KOPT-K1 (cell line): ENCODE data around the gene TMEM184C.

Experiments
- H3K27ac ChIP-seq: fragments of 200-600 bp; sonication (generic); 2 replicates; pipeline ENCODE4 v1.5.1; 2016; ENCODE audit warnings: antibody characterized with exemption, mild to moderate bottlenecking, low read depth, low read length; ENCODE audit not compliant: poor library complexity, severe bottlenecking
- H3K36me3 ChIP-seq: fragments of 200-600 bp; sonication (generic); 2 replicates; pipeline ENCODE4 v1.5.1; 2017; ENCODE audit warnings: antibody characterized with exemption, mild to moderate bottlenecking, low read length, moderate library complexity; ENCODE audit not compliant: insufficient read depth
- H3K9me3 ChIP-seq: fragments of 200-600 bp; sonication (generic); 2 replicates; pipeline ENCODE4 v1.5.1; 2017; ENCODE audit warnings: antibody characterized with exemption, low read length, mild to moderate bottlenecking; ENCODE audit not compliant: insufficient read depth, poor library complexity, severe bottlenecking

The TMEM184C gene

GRCh38 chr4:147590249-147590920 lies 26.8 kb upstream of the TMEM184C start:
- Histone ChIP-seq H3K36me3 (no peaks in the 10 kb centered on the region), H3K9me3 (no peaks in the 10 kb centered on the region), H3K27ac (no peak overlapping the region)

DNA sequence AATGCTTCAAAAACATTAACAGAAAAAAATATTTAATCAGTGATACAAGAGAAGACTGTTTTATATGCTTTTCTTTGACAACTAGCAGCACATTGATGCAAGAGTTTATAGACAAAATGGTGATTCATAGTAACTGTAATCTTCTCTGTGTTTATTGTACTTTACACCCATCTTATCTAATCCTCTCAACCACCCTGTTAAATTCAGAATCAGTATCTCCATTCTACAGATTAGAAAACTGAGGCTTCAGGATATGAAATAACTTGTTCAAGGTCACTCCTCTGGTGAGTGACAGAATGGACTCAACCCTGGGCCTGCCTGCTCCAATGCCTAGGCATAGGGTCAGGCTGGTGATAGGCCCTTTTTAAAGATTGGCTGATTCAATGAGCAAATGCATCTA lies 26.1 kb upstream of the TMEM184C start:
- no peaks in the 10 kb centered on the region for H3K36me3 ChIP-seq
- H3K9me3 ChIP-seq: no peaks in the 10 kb centered on the region
- no peak overlapping the region for H3K27ac ChIP-seq

GRCh38 chr4:147594107-147594506 lies 23.1 kb upstream of the TMEM184C start:
- Histone ChIP-seq H3K27ac (no peak overlapping the region), H3K9me3 (no peaks in the 10 kb centered on the region), H3K36me3 (no peaks in the 10 kb centered on the region)

DNA sequence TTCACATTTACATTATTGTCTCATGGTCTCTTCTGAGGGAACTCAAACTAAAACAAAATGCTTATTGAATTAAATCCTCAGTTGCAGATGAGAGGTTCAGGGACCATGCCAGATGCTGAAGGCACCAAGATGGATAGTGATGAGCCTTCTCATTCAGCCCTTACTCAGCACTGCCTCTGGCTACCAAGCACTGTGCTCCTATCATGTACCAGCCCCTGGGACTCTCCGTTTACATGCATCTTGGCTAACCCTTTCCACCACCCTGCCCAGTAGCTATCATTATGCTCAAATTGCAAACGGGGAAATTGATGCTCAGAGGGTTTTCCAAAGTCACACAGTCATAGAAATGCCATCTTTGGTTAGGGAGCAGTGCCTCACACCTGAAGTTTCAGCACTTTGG lies 22.6 kb upstream of the TMEM184C start:
- no peak overlapping the region for H3K27ac ChIP-seq
- no peaks in the 10 kb centered on the region for H3K36me3 ChIP-seq
- no peaks in the 10 kb centered on the region for H3K9me3 ChIP-seq

DNA sequence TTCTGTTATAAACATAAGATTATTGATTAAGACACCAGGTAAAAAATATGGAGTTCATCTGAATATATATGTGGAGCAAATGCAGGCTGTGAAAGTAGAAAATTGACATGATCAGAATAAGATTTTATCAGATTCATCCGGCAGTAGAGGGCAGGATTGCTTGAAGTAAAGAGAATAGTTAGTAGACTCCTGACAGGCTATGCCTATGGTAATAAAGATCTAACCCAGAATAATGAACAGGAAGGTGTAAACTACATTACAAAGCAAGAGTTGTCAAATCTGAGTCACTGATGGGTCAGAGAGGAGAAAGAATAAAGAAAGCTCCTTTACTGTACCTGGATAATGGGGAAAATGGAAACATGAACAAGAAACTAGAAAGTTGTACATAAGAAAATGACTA lies 20.8 kb upstream of the TMEM184C start:
- Histone ChIP-seq H3K36me3 (no peaks in the 10 kb centered on the region), H3K9me3 (no peaks in the 10 kb centered on the region), H3K27ac (no peak overlapping the region)

DNA sequence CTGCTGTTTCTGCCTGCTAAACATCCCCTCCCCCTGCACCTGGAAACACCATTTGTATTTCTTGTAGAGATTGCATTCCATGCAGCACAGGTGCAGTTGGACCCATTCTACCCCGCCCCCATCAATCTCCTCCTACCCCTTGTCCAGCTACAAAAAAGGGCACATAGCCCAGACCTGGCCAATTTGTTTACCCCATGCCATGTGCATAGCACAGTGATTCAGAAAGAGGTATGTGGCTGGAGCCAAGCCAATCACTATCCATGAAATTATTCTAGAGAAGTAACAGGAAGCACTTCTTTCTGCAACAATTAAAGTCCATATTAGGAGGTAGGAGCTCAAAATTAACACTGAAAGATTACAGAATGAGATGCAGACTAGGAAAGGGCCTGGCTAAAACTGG lies 20.2 kb upstream of the TMEM184C start:
- H3K36me3 ChIP-seq: no peaks in the 10 kb centered on the region
- H3K9me3 ChIP-seq: no peaks in the 10 kb centered on the region
- no peak overlapping the region for H3K27ac ChIP-seq

DNA sequence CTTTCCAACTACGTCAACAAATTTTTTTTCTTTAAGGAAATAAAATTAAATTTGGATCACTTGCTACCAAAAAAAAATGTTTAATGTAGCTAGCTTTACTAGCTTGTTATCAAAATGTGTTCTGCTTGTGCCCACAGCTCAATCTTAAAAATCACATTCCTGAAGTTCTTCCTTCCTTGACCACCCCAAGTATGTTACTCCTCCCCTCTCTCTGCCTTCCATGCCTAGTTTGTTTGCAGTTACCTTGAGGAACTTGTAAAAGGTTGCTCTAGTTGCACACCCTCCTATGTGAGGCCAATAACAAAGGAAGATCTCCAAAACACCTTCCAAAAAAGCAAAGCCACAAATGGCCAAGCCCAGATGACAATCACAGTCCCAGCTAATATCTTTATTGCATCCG lies 19.6 kb upstream of the TMEM184C start:
- Histone ChIP-seq H3K27ac (no peak overlapping the region), H3K36me3 (no peaks in the 10 kb centered on the region), H3K9me3 (no peaks in the 10 kb centered on the region)

GRCh38 chr4:147599206-147599605 lies 18.0 kb upstream of the TMEM184C start:
- Histone ChIP-seq H3K27ac (no peak overlapping the region), H3K36me3 (no peaks in the 10 kb centered on the region)

GRCh38 chr4:147599769-147600168 lies 17.4 kb upstream of the TMEM184C start:
- Histone ChIP-seq H3K27ac (no peak overlapping the region), H3K36me3 (no peaks in the 10 kb centered on the region), H3K9me3 (no peaks in the 10 kb centered on the region)

More at GRCh38 chr4:147599206-147599605, 18.0 kb upstream of the TMEM184C start:
- no peaks in the 10 kb centered on the region for H3K9me3 ChIP-seq

GRCh38 chr4:147605499-147605898 lies 11.7 kb upstream of the TMEM184C start:
- no peaks in the 10 kb centered on the region for H3K9me3 ChIP-seq
- no peaks in the 10 kb centered on the region for H3K36me3 ChIP-seq

DNA sequence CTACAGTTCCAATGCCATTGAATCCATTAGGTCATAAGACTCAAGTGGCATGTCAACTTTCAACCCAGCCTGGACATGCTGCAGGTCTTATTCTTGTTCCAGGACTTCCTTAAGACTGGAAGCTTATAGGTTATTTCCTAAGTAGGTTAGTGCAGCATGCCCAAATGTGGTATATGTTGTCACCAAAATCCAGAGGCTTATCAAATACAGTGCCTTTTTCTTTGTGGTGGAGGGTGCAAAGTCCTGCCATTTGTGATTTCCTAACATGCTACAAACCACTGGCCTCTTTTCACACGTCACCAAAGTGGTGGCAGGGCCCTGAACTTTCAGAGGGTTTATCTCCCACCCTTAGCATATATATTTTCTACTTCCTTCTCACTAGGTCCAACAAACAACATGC lies 9.7 kb upstream of the TMEM184C start:
- Histone ChIP-seq H3K9me3 (no peaks in the 10 kb centered on the region), H3K27ac (no peak overlapping the region), H3K36me3 (no peaks in the 10 kb centered on the region)

More at GRCh38 chr4:147605499-147605898, 11.7 kb upstream of the TMEM184C start:
- H3K27ac ChIP-seq: no peak overlapping the region

- no peaks in the 10 kb centered on the region for H3K9me3 ChIP-seq
- no peaks in the 10 kb centered on the region for H3K36me3 ChIP-seq
- H3K27ac ChIP-seq: no peak overlapping the region
Measured at GRCh38 chr4:147610686-147611085, 6.5 kb upstream of the TMEM184C start.

- H3K36me3 ChIP-seq: peaks cover 20% of the 10 kb centered on the region
- H3K9me3 ChIP-seq: no peaks in the 10 kb centered on the region
- H3K27ac ChIP-seq: peak overlapping the region; percentile 80
Measured at GRCh38 chr4:147616849-147617172, 386 bp upstream of the TMEM184C start.

GRCh38 chr4:147617841-147618691 lies 869 bp downstream of the TMEM184C start:
- H3K9me3 ChIP-seq: no peaks in the 10 kb centered on the region
- H3K27ac ChIP-seq: peak overlapping the region; percentile 80
- peaks cover 27% of the 10 kb centered on the region for H3K36me3 ChIP-seq

GRCh38 chr4:147620315-147620714 lies 3.1 kb downstream of the TMEM184C start:
- Histone ChIP-seq H3K36me3 (peaks cover 48% of the 10 kb centered on the region), H3K27ac (no peak overlapping the region), H3K9me3 (no peaks in the 10 kb centered on the region)

- H3K36me3 ChIP-seq: peaks cover 86% of the 10 kb centered on the region
- H3K27ac ChIP-seq: no peak overlapping the region
- no peaks in the 10 kb centered on the region for H3K9me3 ChIP-seq
Measured at GRCh38 chr4:147625733-147626132, 8.5 kb downstream of the TMEM184C start.
